Spleen (tissue), 11 donors: Measurements from ENCODE around the gene SDCBP2. TPM values are rescaled to one million over a fixed set of nuclear protein-coding genes. Genes with fewer than 3 reads are reported as not detected.

Experiments used
- DNase-seq: peaks from one replicate; pipeline ENCODE4 v3.0.0-alpha.2; 2020
- H3K27ac ChIP-seq, 8 donors: fragments of 200-600 bp; sonication (generic) in 7 of 8; 1 replicate in 4 of 8; 2 replicates in 4 of 8; pipeline versions ENCODE4 v1.5.0 to v1.8.0; 2016 to 2021; ENCODE audit warnings: inconsistent platforms in 4 of 8, mild to moderate bottlenecking in 4 of 8, moderate library complexity in 1 of 8
- H3K27me3 ChIP-seq, 7 donors: fragments of 200-600 bp; sonication (generic) in 6 of 7; replicated peaks in 1 of 7; 1 replicate in 4 of 7; 2 replicates in 3 of 7; pipeline versions ENCODE4 v1.5.0 to v1.8.0; 2016 to 2021; ENCODE audit warnings: inconsistent platforms in 3 of 7, mild to moderate bottlenecking in 1 of 7
- H3K36me3 ChIP-seq, 6 donors: fragments of 200-600 bp; sonication (generic) in 5 of 6; 1 replicate in 4 of 6; 2 replicates in 2 of 6; pipeline versions ENCODE4 v1.5.0 to v1.8.0; 2016 to 2021; ENCODE audit warnings: inconsistent platforms in 2 of 6
- H3K4me1 ChIP-seq, 6 donors: fragments of 200-600 bp; sonication (generic) in 5 of 6; 1 replicate in 3 of 6; 2 replicates in 3 of 6; pipeline versions ENCODE4 v1.5.0 to v1.8.0; 2016 to 2021; ENCODE audit warnings: inconsistent platforms in 3 of 6
- H3K4me3 ChIP-seq, 8 donors: fragments of 200-600 bp; sonication (generic) in 7 of 8; 1 replicate in 4 of 8; 2 replicates in 4 of 8; pipeline versions ENCODE4 v1.5.0 to v1.8.0; 2016 to 2021; ENCODE audit warnings: inconsistent platforms in 4 of 8, mild to moderate bottlenecking in 4 of 8, moderate library complexity in 2 of 8
- H3K9me3 ChIP-seq, 8 donors: fragments of 200-600 bp; sonication (generic) in 7 of 8; 1 replicate in 4 of 8; 2 replicates in 4 of 8; pipeline versions ENCODE4 v1.5.0 to v1.8.0; 2016 to 2021; ENCODE audit warnings: inconsistent platforms in 4 of 8
- CTCF ChIP-seq, 11 experiments: fragments of 200-600 bp in 7 of 11; fragments of 450-650 bp in 4 of 11; sonication (generic) in 4 of 11; IDR thresholded peaks in 8 of 11; conservative IDR thresholded peaks in 3 of 11; 1 replicate in 7 of 11; 2 replicates in 4 of 11; pipeline versions ENCODE4 v1.4.0 to v1.8.0; 2016 to 2021; ENCODE audit warnings: antibody characterized with exemption in 11 of 11, inconsistent platforms in 4 of 11, mild to moderate bottlenecking in 1 of 11
- POLR2A ChIP-seq, 3 donors: fragments of 450-650 bp; IDR thresholded peaks; one replicate each; pipeline ENCODE4 v1.5.1; 2017; ENCODE audit warnings: antibody characterized with exemption in 3 of 3, mild to moderate bottlenecking in 1 of 3
- POLR2AphosphoS5 ChIP-seq, 3 donors: sonication (generic); formaldehyde crosslinking; IDR thresholded peaks; one replicate each; pipeline ENCODE4 v1.5.1; 2017; ENCODE audit warnings: antibody characterized with exemption in 3 of 3
- WGBS, 5 donors: extraction: QIAGEN DNeasy Blood & Tissue Kit in 3 of 5; methylation state at CpG; one replicate each; pipeline versions ENCODE4 v1.1.5 to v1.1.7; 2013 to 2018; 5-methylcytosine and 5-hydroxymethylcytosine counted together
- intact Hi-C: fragments of 100-400 bp; cut with DNase I; formaldehyde crosslinking; loops from one replicate; pipeline ENCODE4 v1.15.0; 2023; ENCODE audit warnings: low total_unique reads
- polyA plus RNA-seq, 3 donors: library from polyadenylated mRNA; stranded (reverse); fragments of 200-250 nt; gene quantifications; one replicate each; pipeline ENCODE4 v1.2.1, GENCODE V29; 2013
- total RNA-seq, 7 donors: library from RNA; depleted of rRNA in 3 of 7; stranded (reverse); fragments of >200 nt in 3 of 7; fragmentation: NEBNext Ultra II Directional in 4 of 7; extraction: Animal tissue kit (Norgen Biotek cat#: 25700) in 4 of 7; gene quantifications; one replicate each; pipeline versions ENCODE4 v1.1.0 to v1.2.1, GENCODE V29; 2016 to 2021
- donor health status: healthy with polysubstance abuse.
- donor health status: DM: no; HTN: no; CAD: no; lungs with moderate emphysema.
- donor health status: DM: no; HTN: no; CAD: no.
- donor health status: Bipolar disorder and iron deficiency.
- donor health status: healthy.
- donor health status: DM: no; HTN: no; CAD: no.
- donor health status: DM: yes; HTN: yes; CAD: no.

The SDCBP2 gene
- total and polyA plus RNA-seq, 10 donors = 2.0 to 7.1 (median 3.3) TPM

- Histone ChIP-seq H3K9me3 (no peaks in the 10 kb centered on the region), H3K4me1 (no peaks in the 10 kb centered on the region), H3K4me3 (no peak overlapping the region), H3K36me3 (no peaks in the 10 kb centered on the region), H3K27ac (no peak overlapping the region), H3K27me3 (no peaks in the 10 kb centered on the region)
- WGBS, 5 donors = 88 to 94% (median 91%) methylated on average over 14 of the region's 14 CpGs
- TF ChIP-seq POLR2AphosphoS5 (IDR thresholded peaks at IDR 0.05) (no peak), CTCF (IDR thresholded peaks at IDR 0.05 in 8 of 11, conservative IDR thresholded peaks at IDR 0.05 in 3 of 11) (no peak), POLR2A (IDR thresholded peaks at IDR 0.05) (no peak)
- DNase-seq = no peak
- intact Hi-C loops = no loop called here
These were observed 54.2 kb downstream of the SDCBP2 start for GRCh38 chr20:1274485-1275311.

- Histone ChIP-seq H3K4me1 (no peaks in the 10 kb centered on the region), H3K36me3 (no peaks in the 10 kb centered on the region), H3K27me3 (no peaks in the 10 kb centered on the region), H3K4me3 (no peak overlapping the region), H3K27ac (no peak overlapping the region), H3K9me3 (no peaks in the 10 kb centered on the region)
- TF ChIP-seq CTCF (IDR thresholded peaks at IDR 0.05 in 8 of 11, conservative IDR thresholded peaks at IDR 0.05 in 3 of 11) (no peak), POLR2A (IDR thresholded peaks at IDR 0.05) (no peak), POLR2AphosphoS5 (IDR thresholded peaks at IDR 0.05) (no peak)
- intact Hi-C loops = no loop called here
- 76 to 98% (median 89%) methylated on average over 2 of the region's 2 CpGs for WGBS, 5 donors
- no peak for DNase-seq
These were observed 55.6 kb downstream of the SDCBP2 start for GRCh38 chr20:1273366-1273765.

GRCh38 chr20:1272368-1273100 is 56.4 kb downstream of the SDCBP2 start:
- DNase-seq = no peak
- H3K9me3 ChIP-seq = no peaks in the 10 kb centered on the region
- TF ChIP-seq POLR2A (IDR thresholded peaks at IDR 0.05) (no peak), POLR2AphosphoS5 (IDR thresholded peaks at IDR 0.05) (no peak), CTCF (IDR thresholded peaks at IDR 0.05 in 8 of 11, conservative IDR thresholded peaks at IDR 0.05 in 3 of 11) (no peak)
- H3K4me1 ChIP-seq = peaks cover 0 to under 1% (median 0%) of the 10 kb centered on the region in 6 donors
- H3K36me3 ChIP-seq = no peaks in the 10 kb centered on the region
- no peaks in the 10 kb centered on the region for H3K27me3 ChIP-seq
- 38 to 53% (median 46%) methylated on average over 5 to 6 of the region's 6 CpGs for WGBS, 5 donors
- no peak overlapping the region for H3K27ac ChIP-seq
- no peak overlapping the region for H3K4me3 ChIP-seq
- intact Hi-C loops = no loop called here

- 90 to 100% (median 95%) methylated on average over 3 of the region's 3 CpGs for WGBS, 5 donors
- intact Hi-C loops = no loop called here
- Histone ChIP-seq H3K9me3 (no peaks in the 10 kb centered on the region), H3K36me3 (no peaks in the 10 kb centered on the region), H3K27me3 (peaks cover 0 to 16% (median 0%) of the 10 kb centered on the region in 7 donors), H3K4me3 (no peak overlapping the region), H3K27ac (no peak overlapping the region), H3K4me1 (peaks cover 0 to 27% (median 18%) of the 10 kb centered on the region in 6 donors)
- no peak for DNase-seq
- no peak for TF ChIP-seq CTCF (IDR thresholded peaks at IDR 0.05 in 8 of 11, conservative IDR thresholded peaks at IDR 0.05 in 3 of 11)
- TF ChIP-seq POLR2AphosphoS5 (IDR thresholded peaks at IDR 0.05) = no peak
- TF ChIP-seq POLR2A (IDR thresholded peaks at IDR 0.05) = no peak
These were observed 59.1 kb downstream of the SDCBP2 start for GRCh38 chr20:1269850-1270249.
